MM.1S (cell line): ENCODE measurements around the gene CTXN3.

Experiments used
- DNase-seq: peaks from one replicate; pipeline ENCODE4 v3.0.0-alpha.2; 2015
- H2AFZ ChIP-seq: fragments of 300-600 bp; sonication (generic); 2 replicates; pipeline ENCODE4 v1.6.0; 2016; ENCODE audit warnings: antibody characterized with exemption, low read length
- H3F3A ChIP-seq: fragments of 300-600 bp; sonication (generic); 2 replicates; pipeline ENCODE4 v1.6.1; 2016; ENCODE audit warnings: mild to moderate bottlenecking, antibody characterized with exemption, low read length, moderate library complexity, mixed read lengths; ENCODE audit not compliant: insufficient read depth
- H3K27ac ChIP-seq: fragments of 300-600 bp; sonication (generic); 2 replicates; pipeline ENCODE4 v1.5.1; 2016; ENCODE audit warnings: mild to moderate bottlenecking, low read length
- H3K27me3 ChIP-seq: fragments of 300-600 bp; sonication (generic); replicated peaks from 2 replicates; pipeline ENCODE4 v1.6.0; 2016; ENCODE audit warnings: low read length; ENCODE audit not compliant: insufficient read depth
- H3K36me3 ChIP-seq: fragments of 300-600 bp; sonication (generic); replicated peaks from 2 replicates; pipeline ENCODE4 v1.6.1; 2016; ENCODE audit warnings: mild to moderate bottlenecking, low read length, mixed read lengths; ENCODE audit not compliant: insufficient read depth
- H3K4me1 ChIP-seq: fragments of 300-600 bp; sonication (generic); 2 replicates; pipeline ENCODE4 v1.6.1; 2016; ENCODE audit warnings: low read length, mixed read lengths
- H3K4me2 ChIP-seq: fragments of 300-600 bp; sonication (generic); 2 replicates; pipeline ENCODE4 v1.6.0; 2016; ENCODE audit warnings: low read depth, low read length
- H3K4me3 ChIP-seq: fragments of 300-600 bp; sonication (generic); 2 replicates; pipeline ENCODE4 v1.5.1; 2016; ENCODE audit warnings: low read length, mixed read lengths
- H3K79me2 ChIP-seq: fragments of 300-600 bp; sonication (generic); 2 replicates; pipeline ENCODE4 v1.6.1; 2016; ENCODE audit warnings: mixed run types, low read length, mixed read lengths
- H3K9ac ChIP-seq: fragments of 300-600 bp; sonication (generic); 2 replicates; pipeline ENCODE4 v1.6.1; 2016; ENCODE audit warnings: low read length, mixed read lengths
- H3K9me2 ChIP-seq: fragments of 300-600 bp; sonication (generic); replicated peaks from 2 replicates; pipeline ENCODE4 v1.6.1; 2016; ENCODE audit warnings: mild to moderate bottlenecking, low read length, mixed read lengths; ENCODE audit not compliant: insufficient read depth
- H3K9me3 ChIP-seq: fragments of 300-600 bp; sonication (generic); replicated peaks from 2 replicates; pipeline ENCODE4 v1.6.1; 2016; ENCODE audit warnings: mild to moderate bottlenecking, low read length, mixed read lengths; ENCODE audit not compliant: insufficient read depth
- H4K20me1 ChIP-seq: fragments of 300-600 bp; sonication (generic); 2 replicates; pipeline ENCODE4 v1.6.1; 2016; ENCODE audit warnings: mild to moderate bottlenecking, low read length, moderate library complexity, mixed read lengths; ENCODE audit not compliant: insufficient read depth
- CTCF ChIP-seq: fragments of 300-600 bp; sonication (generic); IDR thresholded peaks from 2 replicates; pipeline ENCODE4 v1.5.1; 2016; ENCODE audit warnings: antibody characterized with exemption, low read length, mixed read lengths
- EZH2 ChIP-seq: fragments of 300-600 bp; sonication (generic); optimal IDR thresholded peaks from 2 replicates; pipeline ENCODE3; 2017; ENCODE audit warnings: low read depth, mild to moderate bottlenecking, antibody characterized with exemption, low read length, mixed read lengths
- EZH2phosphoT487 ChIP-seq: fragments of 300-600 bp; sonication (generic); IDR thresholded peaks from 2 replicates; pipeline ENCODE4 v1.6.1; 2018; ENCODE audit warnings: antibody characterized with exemption, low read length

CTXN3 gene

DNA sequence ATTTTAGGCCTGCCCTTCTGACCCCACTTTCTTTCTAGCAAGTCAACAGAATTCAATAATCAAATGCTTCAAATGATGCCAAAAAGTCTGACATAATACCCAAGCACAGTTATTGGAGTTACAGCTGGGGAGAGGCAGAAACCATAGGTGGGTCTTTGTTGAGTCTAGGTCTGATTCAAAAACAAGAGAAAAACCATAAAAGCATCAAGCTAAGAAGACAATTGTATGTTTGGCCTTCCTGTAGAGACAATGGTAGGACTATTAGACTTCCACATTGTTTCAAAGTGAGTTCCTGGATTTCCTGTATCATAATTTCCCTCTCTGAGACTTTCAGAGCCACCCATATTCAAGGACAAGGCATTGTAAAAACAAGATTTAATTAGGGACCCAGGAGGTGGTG, 37.5 kb downstream of the CTXN3 start:
- TF ChIP-seq EZH2 (no peak), CTCF (no peak)
- H4K20me1 ChIP-seq, result no peaks in the 10 kb centered on the region
- no peaks in the 10 kb centered on the region for H3K9me3 ChIP-seq

DNA sequence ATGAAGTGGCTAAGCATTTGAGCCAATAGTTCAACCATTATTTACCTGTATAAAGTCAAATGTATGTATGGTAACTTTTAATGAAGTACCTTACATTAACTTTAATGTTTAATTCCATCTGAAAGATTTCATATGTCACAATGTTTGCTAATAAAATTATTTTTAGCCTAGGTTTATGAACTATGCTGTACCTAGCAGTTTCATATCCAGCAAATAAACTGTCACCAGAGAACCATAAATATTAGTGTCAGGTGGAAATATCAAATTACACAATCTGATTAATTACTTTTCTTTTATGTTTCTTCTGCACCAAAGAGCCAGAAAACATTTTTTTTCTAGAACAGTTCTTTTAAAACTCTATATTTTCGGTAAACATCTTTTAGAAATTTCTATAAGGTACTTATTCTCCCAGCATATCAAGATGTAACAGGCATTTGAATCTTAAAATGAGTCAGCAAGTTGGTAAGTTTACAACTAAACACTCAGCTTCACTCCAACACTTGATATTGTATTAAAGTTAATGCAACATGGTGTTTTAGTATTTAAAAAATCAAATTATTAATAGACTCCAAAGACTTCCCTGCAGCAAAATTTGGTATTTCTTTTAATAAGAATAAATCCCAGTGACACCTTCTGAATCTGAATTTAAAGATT, 45.8 kb downstream of the CTXN3 start:
- Histone ChIP-seq H3K36me3 (no peaks in the 10 kb centered on the region), H3K4me2 (no peak overlapping the region), H3K79me2 (no peaks in the 10 kb centered on the region), H3K27ac (no peak overlapping the region), H3K9me3 (no peaks in the 10 kb centered on the region), H3K9me2 (no peaks in the 10 kb centered on the region), H2AFZ (no peak overlapping the region), H3K27me3 (no peaks in the 10 kb centered on the region), H4K20me1 (no peaks in the 10 kb centered on the region), H3K4me3 (no peak overlapping the region), H3K4me1 (no peaks in the 10 kb centered on the region), H3K9ac (no peak overlapping the region), H3F3A (no peaks in the 10 kb centered on the region)
- TF ChIP-seq CTCF (no peak), EZH2 (no peak), EZH2phosphoT487 (no peak)
- no peak for DNase-seq

More for the DNA sequence above, 37.5 kb downstream of the CTXN3 start:
- no peak for DNase-seq
- H3K4me2 ChIP-seq, result no peak overlapping the region
- H3K4me3 ChIP-seq, result no peak overlapping the region
- no peaks in the 10 kb centered on the region for H3F3A ChIP-seq
- no peaks in the 10 kb centered on the region for H3K9me2 ChIP-seq
- no peaks in the 10 kb centered on the region for H3K36me3 ChIP-seq
- H2AFZ ChIP-seq, result no peak overlapping the region
- H3K79me2 ChIP-seq, result no peaks in the 10 kb centered on the region
- H3K4me1 ChIP-seq, result no peaks in the 10 kb centered on the region
- no peak overlapping the region for H3K9ac ChIP-seq
- no peaks in the 10 kb centered on the region for H3K27me3 ChIP-seq
- no peak overlapping the region for H3K27ac ChIP-seq

- Histone ChIP-seq H3F3A (no peaks in the 10 kb centered on the region), H3K4me2 (no peak overlapping the region)
- no peak for TF ChIP-seq CTCF
- no peak for TF ChIP-seq EZH2phosphoT487
- TF ChIP-seq EZH2, result no peak
Observed at GRCh38 chr5:127695346-127695745, 46.5 kb downstream of the CTXN3 start.

More at GRCh38 chr5:127695346-127695745, 46.5 kb downstream of the CTXN3 start:
- H4K20me1 ChIP-seq, result no peaks in the 10 kb centered on the region
- no peaks in the 10 kb centered on the region for H3K9me2 ChIP-seq
- no peaks in the 10 kb centered on the region for H3K36me3 ChIP-seq
- H3K9ac ChIP-seq, result no peak overlapping the region
- no peaks in the 10 kb centered on the region for H3K4me1 ChIP-seq
- H3K27ac ChIP-seq, result no peak overlapping the region
- no peak for DNase-seq
- H3K79me2 ChIP-seq, result no peaks in the 10 kb centered on the region
- no peak overlapping the region for H2AFZ ChIP-seq
- H3K4me3 ChIP-seq, result no peak overlapping the region
- H3K27me3 ChIP-seq, result no peaks in the 10 kb centered on the region
- H3K9me3 ChIP-seq, result no peaks in the 10 kb centered on the region
